Pancreas (tissue), 10 donors: ENCODE measurements around the gene SAT2. TPM values are rescaled to one million over a fixed set of nuclear protein-coding genes. Genes with fewer than 3 reads are reported as not detected.

Experiments
- ATAC-seq, 4 donors: fragments of 200-7000 bp; cut with Tn5 transposase; one replicate each; pipeline versions ENCODE4 v1.8.0 to v1.9.1; 2020; ENCODE audit warnings: mild to moderate bottlenecking in 4 of 4, moderate library complexity in 4 of 4
- DNase-seq, 6 donors: peaks; one replicate each; pipeline ENCODE4 v3.0.0-alpha.2; 2020
- FAIRE-seq: peaks from 2 replicates; lab custom pipeline; 2012; peaks lifted over from hg19 to GRCh38; lab: Jason Lieb, UNC
- H3K27ac ChIP-seq, 4 donors: fragments of 200-600 bp; sonication (generic); 1 replicate in 3 of 4; 2 replicates in 1 of 4; pipeline versions ENCODE4 v1.5.0 to v1.8.0; 2020
- H3K27me3 ChIP-seq, 4 donors: fragments of 200-600 bp; one replicate each; pipeline ENCODE4 v1.8.0; 2021
- H3K36me3 ChIP-seq, 3 donors: fragments of 200-600 bp; sonication (generic) in 1 of 3; one replicate each; pipeline versions ENCODE4 v1.5.0 to v1.8.0; 2020 to 2021
- H3K4me1 ChIP-seq, 3 donors: fragments of 200-600 bp; one replicate each; pipeline ENCODE4 v1.8.0; 2021
- H3K4me3 ChIP-seq, 4 donors: fragments of 200-600 bp; sonication (generic) in 2 of 4; one replicate each; pipeline versions ENCODE4 v1.5.0 to v1.8.0; 2020 to 2021
- H3K9me3 ChIP-seq, 4 donors: fragments of 200-600 bp; one replicate each; pipeline ENCODE4 v1.8.0; 2021
- WGBS, 2 donors: extraction: QIAGEN DNeasy Blood & Tissue Kit; methylation state at CpG; one replicate each; pipeline ENCODE4 v1.1.7; 2013; 5-methylcytosine and 5-hydroxymethylcytosine counted together
- intact Hi-C, 3 donors: fragments of 100-400 bp; cut with DNase I; formaldehyde crosslinking; loops; one replicate each; pipeline versions ENCODE4 v1.11.1 to v1.14.2; 2022
- polyA plus RNA-seq, 2 donors: library from polyadenylated mRNA; stranded (reverse); fragments of 200-250 nt; gene quantifications; one replicate each; pipeline ENCODE4 v1.2.3, GENCODE V29; 2013
- total RNA-seq, 6 donors: library from RNA; stranded (reverse); fragmentation: NEBNext Ultra II Directional in 4 of 6; extraction: Animal tissue kit (Norgen Biotek cat#: 25700) in 4 of 6; gene quantifications; one replicate each; pipeline versions ENCODE4 v1.2.1 to v1.2.4, GENCODE V29; 2021 to 2023
- TF ChIP-seq, protein P1 (sequence below), 4 donors: fragments of 200-600 bp; sonication (generic) in 3 of 4; IDR thresholded peaks; one replicate each; pipeline versions ENCODE4 v1.5.0 to v1.8.0; 2021; ENCODE audit warnings: antibody characterized with exemption in 4 of 4
- donor health status: healthy with polysubstance abuse.
- donor health status: DM: no; HTN: no; CAD: no; lungs with moderate emphysema.
- donor health status: DM: no; HTN: no; CAD: no.
- donor health status: control.
- donor health status: control.
- donor health status: Bipolar disorder and iron deficiency.
- donor health status: DM: yes; HTN: yes; CAD: no.
- donor health status: DM: no; HTN: no; CAD: no.
- donor health status: DM: no; HTN: no; CAD: no.
- donor health status: DM: yes; HTN: yes; CAD: no.

SAT2 gene
- total RNA-seq (10 to 100 TPM; 43.8 to 82.8 (median 66.6) TPM), polyA plus RNA-seq (100 to 1,000 TPM; 250 to 348 TPM)

DNA sequence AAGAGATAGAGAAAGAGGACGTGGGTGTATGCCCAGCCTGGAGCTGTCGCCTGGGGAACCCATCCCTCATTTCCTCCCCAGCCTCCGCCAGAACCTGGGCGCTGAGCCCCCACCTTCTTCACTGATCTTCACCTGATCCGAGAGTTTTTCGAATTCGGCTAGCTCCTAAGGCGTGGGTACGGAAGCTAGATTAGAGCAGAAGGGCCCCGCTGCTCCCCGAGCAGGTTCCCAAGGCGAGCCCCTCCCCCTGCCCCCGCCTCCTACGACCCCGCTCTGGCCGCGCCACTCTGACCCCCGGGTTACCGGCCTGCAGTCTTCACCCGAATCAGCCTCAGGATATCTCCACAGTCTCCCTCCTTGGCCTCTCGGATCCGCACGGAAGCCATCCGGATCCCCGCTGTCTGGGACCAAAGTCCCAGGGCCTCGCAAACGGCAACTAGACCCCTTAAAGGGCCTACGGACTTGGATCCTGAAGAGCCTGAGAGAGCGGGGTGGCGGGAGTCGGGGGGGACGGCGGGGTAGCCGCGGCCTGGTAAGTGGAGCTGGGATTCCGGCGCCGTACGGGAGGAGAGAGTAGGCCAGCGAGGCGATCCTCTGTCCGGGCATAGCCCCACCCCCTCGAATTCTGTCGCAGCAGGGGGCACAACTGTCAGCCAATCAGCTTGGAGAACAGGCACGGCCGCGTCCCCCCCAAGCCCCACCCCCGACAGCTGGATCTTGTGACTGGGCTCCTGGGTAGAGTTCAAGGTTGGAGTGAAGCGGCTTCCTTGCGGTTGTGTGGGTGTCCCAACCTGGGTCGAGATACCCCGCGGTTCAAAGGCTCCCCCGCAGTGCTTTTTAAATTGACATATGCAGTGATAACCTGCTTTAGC, at the start of gene SAT2:
TSS of gene SAT2 (minus strand) at position 572 of the 872 bp plus-strand sequence. CDS start at position 386, 186 bp downstream.
- no peaks in the 10 kb centered on the region for H3K9me3 ChIP-seq
- H3K36me3 ChIP-seq: no peaks in the 10 kb centered on the region
- H3K4me3 ChIP-seq: peak within 1 kb of the TSS; percentile 62 to 80 (median 70)
- ATAC-seq (peak; percentile 95 to 98 (median 96)), DNase-seq (peak; percentile 88 to 97 (median 94)), FAIRE-seq (no peak)
- TF ChIP-seq, protein P1, sequence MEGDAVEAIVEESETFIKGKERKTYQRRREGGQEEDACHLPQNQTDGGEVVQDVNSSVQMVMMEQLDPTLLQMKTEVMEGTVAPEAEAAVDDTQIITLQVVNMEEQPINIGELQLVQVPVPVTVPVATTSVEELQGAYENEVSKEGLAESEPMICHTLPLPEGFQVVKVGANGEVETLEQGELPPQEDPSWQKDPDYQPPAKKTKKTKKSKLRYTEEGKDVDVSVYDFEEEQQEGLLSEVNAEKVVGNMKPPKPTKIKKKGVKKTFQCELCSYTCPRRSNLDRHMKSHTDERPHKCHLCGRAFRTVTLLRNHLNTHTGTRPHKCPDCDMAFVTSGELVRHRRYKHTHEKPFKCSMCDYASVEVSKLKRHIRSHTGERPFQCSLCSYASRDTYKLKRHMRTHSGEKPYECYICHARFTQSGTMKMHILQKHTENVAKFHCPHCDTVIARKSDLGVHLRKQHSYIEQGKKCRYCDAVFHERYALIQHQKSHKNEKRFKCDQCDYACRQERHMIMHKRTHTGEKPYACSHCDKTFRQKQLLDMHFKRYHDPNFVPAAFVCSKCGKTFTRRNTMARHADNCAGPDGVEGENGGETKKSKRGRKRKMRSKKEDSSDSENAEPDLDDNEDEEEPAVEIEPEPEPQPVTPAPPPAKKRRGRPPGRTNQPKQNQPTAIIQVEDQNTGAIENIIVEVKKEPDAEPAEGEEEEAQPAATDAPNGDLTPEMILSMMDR (IDR thresholded peaks at IDR 0.05): no peak
- intact Hi-C loops: no loop called here
- H3K4me1 ChIP-seq: peaks cover 0 to 13% (median 6%) of the 10 kb centered on the region in 3 donors
- WGBS, 2 donors: 0 to 1% methylated on average over 54 of the region's 54 CpGs
- H3K27ac ChIP-seq: peak within 1 kb of the TSS; percentile 86 to 92 (median 88)
- H3K27me3 ChIP-seq: no peaks in the 10 kb centered on the region

DNA sequence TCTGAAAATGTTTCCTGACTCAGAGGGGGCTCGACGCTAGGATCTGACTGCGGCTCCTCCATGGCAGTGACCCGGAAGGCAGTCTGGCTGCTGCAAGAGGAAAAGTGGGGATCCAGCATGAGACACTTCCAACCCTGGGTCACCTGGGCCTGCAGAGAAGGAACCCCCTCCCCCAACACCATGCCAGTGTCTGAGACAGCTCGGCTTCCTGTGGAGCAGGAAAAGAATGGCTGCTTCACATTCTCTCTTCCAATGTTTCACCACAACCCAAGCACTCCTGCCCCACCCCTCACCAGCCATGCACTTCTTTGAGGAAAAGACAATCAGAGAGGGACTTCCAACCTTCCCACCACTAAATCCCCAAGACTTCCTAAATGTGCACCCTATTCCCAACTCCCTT, 48.9 kb upstream of the SAT2 start:
- no peaks in the 10 kb centered on the region for H3K9me3 ChIP-seq
- no peak for DNase-seq
- H3K4me1 ChIP-seq: no peaks in the 10 kb centered on the region
- H3K27me3 ChIP-seq: no peaks in the 10 kb centered on the region
- H3K27ac ChIP-seq: no peak overlapping the region
- TF ChIP-seq, protein P1 (IDR thresholded peaks at IDR 0.05): no peak
- intact Hi-C loops: loop anchor here in 1 of 3 donors (10.0 kb wide), 1 partner anchor 162 kb away; no protein-coding TSS in a partner anchor
- ATAC-seq: no peak
- no peak overlapping the region for H3K4me3 ChIP-seq
- 83 to 85% methylated on average over 5 of the region's 5 CpGs for WGBS, 2 donors
- no peak for FAIRE-seq
- peaks cover 8 to 34% (median 19%) of the 10 kb centered on the region in 3 donors for H3K36me3 ChIP-seq

GRCh38 chr17:7674934-7675333, 47.3 kb upstream of the SAT2 start:
- intact Hi-C loops: loop anchor here in 1 of 3 donors (10.0 kb wide), 1 partner anchor 160 kb away; no protein-coding TSS in a partner anchor
- no peak for FAIRE-seq
- 89 to 90% methylated on average over 14 of the region's 14 CpGs for WGBS, 2 donors

GRCh38 chr17:7673239-7673638, 45.6 kb upstream of the SAT2 start:
- DNase-seq: peak in 1 of 6 donors; percentile 40
- Histone ChIP-seq H3K27me3 (no peaks in the 10 kb centered on the region), H3K4me3 (no peak overlapping the region), H3K9me3 (no peaks in the 10 kb centered on the region), H3K36me3 (peaks cover 8 to 45% (median 32%) of the 10 kb centered on the region in 3 donors), H3K4me1 (no peaks in the 10 kb centered on the region), H3K27ac (no peak overlapping the region)
- TF ChIP-seq, protein P1 (IDR thresholded peaks at IDR 0.05): no peak
- peak in 1 of 4 donors; percentile 33 for ATAC-seq
- 82% methylated on average over 2 of the region's 2 CpGs for WGBS, 2 donors
- intact Hi-C loops: loop anchor here in 1 of 3 donors (10.0 kb wide), 1 partner anchor 158 kb away; no protein-coding TSS in a partner anchor
- FAIRE-seq: no peak

More at GRCh38 chr17:7674934-7675333, 47.3 kb upstream of the SAT2 start:
- H3K27me3 ChIP-seq: no peaks in the 10 kb centered on the region
- no peaks in the 10 kb centered on the region for H3K9me3 ChIP-seq
- no peak overlapping the region for H3K27ac ChIP-seq
- ATAC-seq (no peak), DNase-seq (no peak)
- TF ChIP-seq, protein P1 (IDR thresholded peaks at IDR 0.05): no peak
- peaks cover 8 to 44% (median 25%) of the 10 kb centered on the region in 3 donors for H3K36me3 ChIP-seq
- no peak overlapping the region for H3K4me3 ChIP-seq
- H3K4me1 ChIP-seq: no peaks in the 10 kb centered on the region
